ENCODE results near the gene FBXW10.
"Not testable (repeated sequence)": the region's sequence is repeated elsewhere in the genome, so short reads cannot be mapped to it uniquely, and the experiment has no call there.

Gene FBXW10

DNA sequence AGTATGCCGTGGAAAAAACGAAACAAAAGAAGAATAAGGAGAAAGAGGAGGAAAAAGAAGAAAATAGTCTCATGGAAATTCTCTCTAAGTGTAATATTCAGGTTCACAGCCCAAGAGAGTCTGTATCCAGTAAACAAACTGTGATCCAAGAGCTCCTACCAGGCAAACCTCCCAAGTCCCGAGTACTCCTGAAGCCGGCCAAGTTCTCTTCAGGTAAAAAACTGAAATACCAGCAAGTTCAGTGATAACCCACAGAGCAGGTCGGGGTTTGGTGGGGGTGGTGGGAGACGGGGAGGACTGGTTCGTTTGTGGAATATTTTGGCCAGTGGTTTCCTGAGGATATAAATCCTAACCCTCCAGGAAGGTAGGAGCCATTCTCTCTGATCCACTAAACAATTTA, 28.6 kb downstream of the FBXW10 start:
- H3K4me3 Mint-ChIP-seq = no peak overlapping the region
- no peaks in the 10 kb centered on the region for H3K36me3 Mint-ChIP-seq (ENCODE audit: insufficient read depth)
- H3K9me3 Mint-ChIP-seq = no peaks in the 10 kb centered on the region
- DNase-seq (no peak), ATAC-seq (replicated peaks) (no peak)
- peaks cover 16 to 30% of the 10 kb centered on the region in 2 donors for H3K27me3 Mint-ChIP-seq
- H3K4me1 Mint-ChIP-seq (ENCODE audit: low read depth in 2 of 2) = no peaks in the 10 kb centered on the region
- no peak overlapping the region for H3K27ac Mint-ChIP-seq

DNA sequence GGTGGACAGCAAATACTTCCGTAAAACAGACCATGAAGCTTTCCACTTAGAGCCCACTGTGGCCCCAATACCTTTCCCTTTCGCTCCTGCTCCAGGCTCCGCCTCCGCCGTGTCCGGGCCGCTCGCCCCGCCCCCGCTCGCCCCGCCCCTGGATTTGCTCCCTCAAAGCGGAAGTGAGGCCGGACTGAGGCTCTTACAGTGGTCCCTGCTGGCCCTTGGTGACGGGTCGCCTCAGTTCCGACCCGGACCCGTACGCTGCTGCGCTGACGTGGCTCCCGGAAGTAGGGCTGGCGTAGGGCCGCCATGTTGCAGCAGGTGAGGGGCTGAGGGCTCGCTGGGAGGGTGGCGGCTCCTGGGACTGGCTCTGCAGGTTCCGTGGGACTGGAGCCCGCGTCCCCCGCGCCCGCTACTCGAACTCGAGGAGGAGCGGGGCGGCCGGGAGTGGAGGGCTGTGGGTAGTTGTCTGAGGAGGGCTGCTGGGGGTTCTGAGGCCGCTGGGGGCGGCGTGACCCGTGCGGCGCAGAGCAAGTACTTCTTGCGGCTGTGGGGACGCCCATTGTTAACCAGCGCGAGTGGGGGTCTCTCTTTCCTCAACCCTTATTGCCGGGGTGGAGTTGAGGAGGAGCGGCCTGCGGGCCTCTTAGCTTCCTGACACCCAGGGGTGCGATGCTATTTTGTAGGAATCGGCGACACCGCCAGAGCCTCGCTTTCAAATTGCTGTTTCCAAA, 37.3 kb downstream of the FBXW10 start, which contains the start of gene TVP23B:
TVP23B (plus strand) TSS at position 193 of the 728 bp plus-strand sequence; CDS start at position 304, 111 bp downstream.
- H3K27ac Mint-ChIP-seq = peak within 1 kb of the TSS; percentile 92 to 97
- not testable (repeated sequence) for H3K27me3 Mint-ChIP-seq, H3K9me3 Mint-ChIP-seq
- peak within 1 kb of the TSS; percentile 88 to 90 for H3K4me3 Mint-ChIP-seq
- DNase-seq = peak; percentile 84 to 91 (median 85)
- peaks cover 17 to 25% of the 10 kb centered on the region in 2 donors for H3K4me1 Mint-ChIP-seq (ENCODE audit: low read depth in 2 of 2)
- ATAC-seq (replicated peaks) = peak; percentile 92
- peaks cover 13% of the 10 kb centered on the region for H3K36me3 Mint-ChIP-seq (ENCODE audit: insufficient read depth)

DNA sequence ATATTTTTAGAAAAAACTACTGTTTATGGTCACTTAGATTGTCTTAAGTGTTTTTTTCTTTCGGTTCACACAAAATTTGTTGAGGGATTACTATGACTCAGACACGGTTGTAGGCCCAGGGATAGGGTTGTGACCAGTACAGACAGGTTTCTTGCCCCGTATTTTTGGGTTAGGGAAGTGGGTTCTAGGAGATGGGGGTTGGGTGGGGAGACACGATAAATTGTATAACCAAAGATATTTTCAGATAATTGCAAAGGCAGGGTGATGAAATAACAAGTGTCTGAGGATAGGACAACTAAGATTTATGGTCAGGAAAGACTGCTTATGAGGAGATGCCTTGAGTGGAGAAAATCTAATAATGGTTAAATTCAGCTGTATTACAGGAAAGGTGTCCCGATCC, 38.0 kb downstream of the FBXW10 start:
- Mint-ChIP-seq H3K4me1 (ENCODE audit: low read depth in 2 of 2) (peaks cover 17 to 25% of the 10 kb centered on the region in 2 donors), H3K27ac (peak overlapping the region in 1 of 2 donors; percentile 97), H3K36me3 (ENCODE audit: insufficient read depth) (peaks cover 14% of the 10 kb centered on the region), H3K4me3 (peak overlapping the region; percentile 88 to 90)
- not testable (repeated sequence) for H3K27me3 Mint-ChIP-seq; ATAC-seq (replicated peaks); H3K9me3 Mint-ChIP-seq
- peak in 1 of 3 experiments; percentile 16 for DNase-seq

- H3K27ac Mint-ChIP-seq = peak overlapping the region in 1 of 2 donors; percentile 20
- peaks cover 28% of the 10 kb centered on the region for H3K36me3 Mint-ChIP-seq (ENCODE audit: insufficient read depth)
- not testable (repeated sequence) for DNase-seq; H3K4me3 Mint-ChIP-seq; H3K27me3 Mint-ChIP-seq; H3K9me3 Mint-ChIP-seq; ATAC-seq (replicated peaks)
- peaks cover 28 to 40% of the 10 kb centered on the region in 2 donors for H3K4me1 Mint-ChIP-seq (ENCODE audit: low read depth in 2 of 2)
Measured at GRCh38 chr17:18785933-18786332, 42.1 kb downstream of the FBXW10 start.

DNA sequence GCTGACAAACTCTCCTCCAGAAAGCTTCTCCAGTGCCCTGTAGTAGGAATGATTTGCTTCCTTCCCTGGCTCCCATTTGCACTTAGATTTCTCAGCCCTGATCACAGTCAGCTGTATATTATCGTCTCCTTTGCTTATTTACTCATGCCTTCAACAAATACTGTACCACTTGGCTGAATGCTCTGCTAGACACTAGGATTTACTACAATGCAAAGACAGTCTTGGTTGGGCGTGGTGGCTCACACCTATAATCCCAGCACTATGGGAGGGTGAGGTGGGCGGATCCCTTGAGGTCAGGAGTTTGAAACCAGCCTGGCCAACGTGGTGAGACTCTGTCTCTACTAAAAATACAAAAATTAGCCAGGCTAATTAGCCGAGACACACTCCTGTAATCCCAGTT, 43.0 kb downstream of the FBXW10 start:
- Mint-ChIP-seq H3K27ac (peak overlapping the region in 1 of 2 donors; percentile 1), H3K36me3 (ENCODE audit: insufficient read depth) (peaks cover 25% of the 10 kb centered on the region), H3K4me1 (ENCODE audit: low read depth in 2 of 2) (peaks cover 28 to 40% of the 10 kb centered on the region in 2 donors)
- H3K9me3 Mint-ChIP-seq; H3K27me3 Mint-ChIP-seq; ATAC-seq (replicated peaks); H3K4me3 Mint-ChIP-seq; DNase-seq: not testable (repeated sequence)

DNA sequence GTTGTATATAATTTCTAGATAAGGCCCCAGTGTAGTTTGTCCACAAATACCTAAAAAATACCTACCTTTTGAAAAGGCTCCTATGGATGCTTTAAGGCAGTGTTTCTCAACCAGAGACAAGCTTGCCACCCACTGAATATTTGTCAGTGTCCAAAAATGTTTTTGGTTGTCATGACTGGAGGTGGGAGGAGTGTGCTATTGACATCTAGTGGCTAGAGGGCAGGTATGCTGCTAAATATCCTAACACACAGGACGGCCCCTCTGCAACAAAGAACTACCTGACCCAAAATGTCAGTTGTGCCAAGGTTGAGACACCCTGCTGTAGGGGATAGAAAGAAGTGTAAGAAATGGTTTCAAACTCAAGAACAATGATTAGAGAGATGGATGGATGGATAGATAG, 47.5 kb downstream of the FBXW10 start:
- ATAC-seq (replicated peaks) = peak; percentile 73
- not testable (repeated sequence) for H3K27me3 Mint-ChIP-seq, H3K27ac Mint-ChIP-seq, H3K4me3 Mint-ChIP-seq, DNase-seq, H3K9me3 Mint-ChIP-seq
- Mint-ChIP-seq H3K36me3 (ENCODE audit: insufficient read depth) (peaks cover 44% of the 10 kb centered on the region), H3K4me1 (ENCODE audit: low read depth in 2 of 2) (peaks cover 20 to 24% of the 10 kb centered on the region in 2 donors)

DNA sequence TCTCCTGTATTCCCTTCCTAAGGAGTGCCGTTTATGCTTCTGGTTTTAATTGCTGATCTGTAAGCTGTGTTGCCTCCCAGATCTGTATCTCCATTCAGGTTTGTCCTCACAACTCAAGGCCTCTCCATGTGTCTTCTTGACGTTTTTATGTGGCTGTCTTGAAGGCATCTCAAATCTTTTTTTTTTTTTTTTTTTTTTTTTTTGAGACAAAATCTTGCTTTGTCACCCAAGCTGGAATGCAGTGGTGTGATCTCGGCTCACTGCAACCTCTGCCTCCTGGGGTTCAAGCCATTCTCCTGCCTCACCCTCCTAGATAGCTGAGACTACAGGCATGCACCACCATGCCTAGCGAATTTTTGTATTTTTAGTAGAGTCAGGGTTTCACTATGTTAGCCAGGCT, 51.0 kb downstream of the FBXW10 start:
- Mint-ChIP-seq H3K27ac (peak overlapping the region in 1 of 2 donors; percentile 45), H3K36me3 (ENCODE audit: insufficient read depth) (peaks cover 52% of the 10 kb centered on the region)
- H3K4me3 Mint-ChIP-seq; H3K27me3 Mint-ChIP-seq; ATAC-seq (replicated peaks); H3K9me3 Mint-ChIP-seq; DNase-seq; H3K4me1 Mint-ChIP-seq (ENCODE audit: low read depth in 2 of 2): not testable (repeated sequence)

GRCh38 chr17:18796887-18797286, 53.0 kb downstream of the FBXW10 start:
- not testable (repeated sequence) for H3K9me3 Mint-ChIP-seq; H3K27me3 Mint-ChIP-seq; DNase-seq; H3K4me3 Mint-ChIP-seq; ATAC-seq (replicated peaks); H3K4me1 Mint-ChIP-seq (ENCODE audit: low read depth in 2 of 2); H3K27ac Mint-ChIP-seq
- peaks cover 61% of the 10 kb centered on the region for H3K36me3 Mint-ChIP-seq (ENCODE audit: insufficient read depth)

- not testable (repeated sequence) for H3K4me3 Mint-ChIP-seq; H3K27me3 Mint-ChIP-seq; ATAC-seq (replicated peaks); H3K9me3 Mint-ChIP-seq; H3K27ac Mint-ChIP-seq; H3K4me1 Mint-ChIP-seq (ENCODE audit: low read depth in 2 of 2); DNase-seq
- peaks cover 64% of the 10 kb centered on the region for H3K36me3 Mint-ChIP-seq (ENCODE audit: insufficient read depth)
Measured at GRCh38 chr17:18803458-18804245, 59.8 kb downstream of the FBXW10 start.

DNA sequence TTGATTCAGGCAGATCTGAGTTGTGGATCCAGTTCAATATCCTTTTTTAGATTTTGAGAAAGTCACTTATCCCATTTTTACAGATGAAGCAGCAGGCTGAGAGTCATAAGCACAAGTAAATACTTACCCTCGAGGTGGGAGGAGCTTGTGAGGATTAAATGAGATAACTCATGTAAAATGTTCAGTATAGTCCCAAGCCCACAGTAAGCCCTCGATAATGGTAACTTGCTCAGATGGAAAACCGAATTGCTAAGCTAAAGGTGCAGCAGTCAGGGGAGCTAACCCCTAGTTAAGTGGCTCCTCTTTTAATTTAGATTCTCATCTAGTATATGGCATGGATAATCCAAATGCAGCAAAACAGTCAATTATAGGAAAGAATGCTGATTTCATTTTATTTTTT, 72.1 kb downstream of the FBXW10 start:
- not testable (repeated sequence) for H3K4me1 Mint-ChIP-seq (ENCODE audit: low read depth in 2 of 2)

GRCh38 chr17:18816489-18817371, 72.9 kb downstream of the FBXW10 start:
- DNase-seq (peak; percentile 45 to 62 (median 50)), ATAC-seq (replicated peaks) (peak; percentile 76)
- H3K4me1 Mint-ChIP-seq (ENCODE audit: low read depth in 2 of 2); H3K36me3 Mint-ChIP-seq (ENCODE audit: insufficient read depth); H3K9me3 Mint-ChIP-seq; H3K4me3 Mint-ChIP-seq; H3K27ac Mint-ChIP-seq: not testable (repeated sequence)
- peaks cover 5 to 14% of the 10 kb centered on the region in 2 donors for H3K27me3 Mint-ChIP-seq

More for the DNA sequence above, 72.1 kb downstream of the FBXW10 start:
- not testable (repeated sequence) for H3K27ac Mint-ChIP-seq; H3K4me3 Mint-ChIP-seq; H3K36me3 Mint-ChIP-seq (ENCODE audit: insufficient read depth); H3K27me3 Mint-ChIP-seq; ATAC-seq (replicated peaks); H3K9me3 Mint-ChIP-seq; DNase-seq

DNA sequence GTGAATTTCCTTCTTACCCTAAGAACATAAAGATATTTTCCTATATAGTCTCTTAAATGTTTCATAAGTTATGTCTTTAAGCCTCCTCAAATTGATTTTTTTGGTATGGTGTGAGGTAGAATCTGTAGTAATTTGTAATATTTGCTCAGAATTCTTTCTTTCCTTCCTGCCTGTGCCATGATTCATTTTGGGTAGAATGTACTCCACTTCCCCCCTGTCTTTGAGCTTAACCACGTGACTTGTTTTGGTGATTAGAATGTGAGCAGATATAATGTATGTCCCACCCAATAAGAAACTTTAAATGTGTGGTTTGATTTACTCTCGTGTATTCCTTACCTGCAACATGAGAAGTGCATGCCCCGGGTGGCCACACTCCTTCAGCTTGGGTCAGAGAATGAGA, 77.6 kb downstream of the FBXW10 start:
- not testable (repeated sequence) for H3K27ac Mint-ChIP-seq; H3K4me3 Mint-ChIP-seq; DNase-seq; ATAC-seq (replicated peaks); H3K36me3 Mint-ChIP-seq (ENCODE audit: insufficient read depth); H3K9me3 Mint-ChIP-seq; H3K4me1 Mint-ChIP-seq (ENCODE audit: low read depth in 2 of 2)
- H3K27me3 Mint-ChIP-seq = peaks cover 8 to 26% of the 10 kb centered on the region in 2 donors

- DNase-seq; ATAC-seq (replicated peaks); H3K9me3 Mint-ChIP-seq; H3K4me3 Mint-ChIP-seq; H3K27me3 Mint-ChIP-seq; H3K27ac Mint-ChIP-seq; H3K36me3 Mint-ChIP-seq (ENCODE audit: insufficient read depth); H3K4me1 Mint-ChIP-seq (ENCODE audit: low read depth in 2 of 2): not testable (repeated sequence)
Measured at GRCh38 chr17:18827613-18828012, 83.8 kb downstream of the FBXW10 start.

Data from effector memory CD8-positive, alpha-beta T cell (primary cell).